RKO (cell line): ENCODE measurements around the gene KAZN.

Experiments
- DNase-seq: peaks from one replicate; pipeline ENCODE4 v3.0.0-alpha.2; 2016; ENCODE audit warnings: low spot score

Gene KAZN

DNA sequence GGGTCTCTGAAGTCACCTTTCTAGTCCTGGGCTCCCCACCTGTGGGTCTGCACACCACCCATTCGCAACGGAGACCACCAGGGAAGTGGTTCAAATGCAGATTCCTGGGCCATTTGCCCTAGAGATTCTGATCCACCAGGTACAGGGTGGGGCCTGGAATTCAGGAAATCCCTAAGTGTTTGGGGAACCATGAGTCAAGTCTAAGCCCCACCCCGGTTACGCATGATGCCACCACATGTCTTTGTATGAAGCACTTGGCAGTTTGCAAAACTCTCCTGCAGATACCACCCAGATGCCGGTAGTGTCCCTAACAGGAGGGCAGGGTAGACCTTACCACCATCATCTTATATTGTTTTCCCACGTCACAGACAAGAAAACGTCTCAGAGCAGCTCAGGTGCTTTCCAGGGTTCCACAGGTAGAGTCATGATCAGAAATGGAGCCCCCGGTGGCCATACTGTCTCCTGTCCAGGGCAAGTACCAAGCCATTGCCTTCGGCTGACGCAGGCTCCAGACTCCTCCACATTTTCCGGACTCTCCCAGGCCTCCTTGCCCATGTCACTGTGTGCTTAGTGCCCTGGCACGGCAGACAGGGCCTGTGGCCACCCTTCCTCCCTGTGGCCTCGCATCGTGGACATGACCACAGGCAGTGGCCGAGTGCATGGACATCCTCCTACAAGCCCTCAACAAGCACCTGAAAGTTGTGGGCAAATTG is 465.9 kb downstream of the KAZN start:
- DNase-seq = no peak

GRCh38 chr1:15065291-15065690 is 466.8 kb downstream of the KAZN start:
- DNase-seq = no peak

- DNase-seq = no peak
Observed at GRCh38 chr1:15065736-15066135, 467.3 kb downstream of the KAZN start.

DNA sequence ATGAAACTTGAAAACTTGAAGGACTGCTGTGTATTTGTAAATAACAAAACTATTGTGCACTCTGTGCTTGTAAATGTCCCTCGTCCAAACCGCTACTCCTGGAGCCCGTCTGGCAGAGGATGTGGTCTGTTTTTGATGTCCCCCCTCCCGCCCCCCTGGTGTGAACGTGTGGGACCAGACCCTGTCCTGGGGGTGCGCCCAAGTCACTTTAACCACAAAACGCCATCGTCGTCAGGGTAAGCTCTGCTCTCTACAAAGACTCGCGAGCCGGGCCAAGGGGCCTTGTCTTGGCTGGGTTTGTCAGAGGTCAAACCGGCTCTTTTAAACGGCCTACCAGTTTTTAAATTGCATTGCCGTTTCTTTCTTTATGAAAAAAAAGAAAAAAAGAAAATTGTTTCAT is 467.7 kb downstream of the KAZN start:
- no peak for DNase-seq

- no peak for DNase-seq
Observed at GRCh38 chr1:15067148-15067547, 468.7 kb downstream of the KAZN start.

DNA sequence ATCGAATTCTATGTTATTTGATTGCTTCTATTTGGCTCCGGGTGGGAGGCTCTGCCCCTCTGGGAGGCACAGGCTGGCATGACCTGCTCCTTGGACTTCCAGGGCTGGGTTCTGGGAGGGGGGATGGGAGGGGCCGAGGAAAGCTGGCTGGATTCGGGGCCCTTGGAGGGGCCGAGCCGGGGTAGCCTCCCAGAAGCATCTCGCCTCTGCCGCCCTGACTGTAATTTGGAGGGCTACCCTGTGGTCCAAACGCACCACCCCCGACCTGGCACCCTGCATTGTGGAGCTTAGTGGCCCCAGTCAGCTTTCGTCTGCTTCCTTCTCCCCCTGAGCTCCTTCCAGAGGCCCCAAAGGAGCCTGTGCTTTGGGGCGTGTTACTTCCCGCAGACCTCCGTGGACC is 469.7 kb downstream of the KAZN start:
- DNase-seq = no peak

DNA sequence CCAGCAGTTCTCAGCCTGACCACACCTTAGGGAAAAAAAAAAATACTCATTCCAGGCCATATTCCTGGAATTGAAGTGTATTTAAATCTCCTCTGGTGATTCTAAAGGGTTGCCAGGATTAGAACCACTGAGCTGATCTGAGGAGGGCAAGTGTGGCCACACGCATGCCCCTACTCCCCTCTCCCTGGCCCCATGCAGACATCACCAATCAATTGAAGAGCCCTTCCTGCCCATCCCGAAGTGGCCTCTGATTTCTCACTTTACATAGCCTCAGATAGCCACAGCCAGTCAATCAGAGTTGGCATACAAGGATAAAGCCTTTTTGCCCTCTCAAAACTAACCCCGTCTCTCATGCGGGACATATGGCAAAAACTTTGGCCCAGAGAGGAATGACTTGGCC is 470.5 kb downstream of the KAZN start:
- DNase-seq = no peak

GRCh38 chr1:15070145-15070748 is 471.8 kb downstream of the KAZN start:
- DNase-seq = no peak

GRCh38 chr1:15071936-15072335 is 473.5 kb downstream of the KAZN start:
- DNase-seq = no peak

DNA sequence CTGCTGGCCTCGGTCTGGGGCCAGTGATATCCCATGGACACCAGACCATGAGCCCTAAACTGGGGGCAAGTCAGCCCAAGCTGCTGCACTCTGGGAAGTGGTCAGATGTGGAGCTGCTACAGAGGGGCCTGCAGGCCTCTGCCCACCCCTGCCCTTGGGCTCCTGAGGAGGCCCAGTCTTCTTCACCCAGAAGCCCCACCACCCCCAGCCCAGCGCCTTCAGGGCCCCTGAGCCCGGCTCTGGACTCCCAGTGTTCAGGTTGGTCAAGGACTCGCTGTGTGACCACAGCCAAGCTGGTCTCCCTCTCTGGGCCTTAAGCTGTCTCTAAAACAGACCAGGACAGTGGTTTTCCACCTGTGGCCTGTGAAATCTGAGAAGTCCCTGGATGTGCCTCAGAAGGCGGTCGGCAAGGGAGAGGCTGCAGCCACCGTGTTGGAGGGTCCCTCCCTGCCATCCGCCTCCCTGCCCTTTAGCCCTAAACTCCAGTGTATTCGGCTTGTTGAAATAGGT is 475.4 kb downstream of the KAZN start:
- no peak for DNase-seq

GRCh38 chr1:15075175-15075574 is 476.7 kb downstream of the KAZN start:
- DNase-seq = no peak

DNA sequence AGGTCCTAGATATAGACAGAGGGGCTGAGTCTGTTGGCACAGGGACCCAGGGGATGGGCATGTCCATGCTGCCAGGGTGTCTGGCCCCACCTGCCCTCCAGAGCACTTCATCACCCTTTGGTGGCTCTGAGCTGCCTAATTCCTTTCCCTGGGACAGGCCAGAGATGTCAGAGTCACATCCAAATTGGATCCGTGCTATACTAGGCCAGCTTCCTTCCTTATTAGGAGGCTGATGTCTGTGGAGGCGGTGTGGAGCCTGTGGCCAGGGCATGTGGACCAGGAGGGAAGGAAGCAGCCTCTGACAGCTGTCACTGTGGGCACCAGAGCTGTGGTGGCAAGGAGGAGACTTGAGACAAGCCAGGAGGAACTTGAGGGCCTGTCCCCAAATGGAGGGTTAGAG is 477.3 kb downstream of the KAZN start:
- DNase-seq = no peak

GRCh38 chr1:15076807-15077206 is 478.3 kb downstream of the KAZN start:
- DNase-seq = no peak

DNA sequence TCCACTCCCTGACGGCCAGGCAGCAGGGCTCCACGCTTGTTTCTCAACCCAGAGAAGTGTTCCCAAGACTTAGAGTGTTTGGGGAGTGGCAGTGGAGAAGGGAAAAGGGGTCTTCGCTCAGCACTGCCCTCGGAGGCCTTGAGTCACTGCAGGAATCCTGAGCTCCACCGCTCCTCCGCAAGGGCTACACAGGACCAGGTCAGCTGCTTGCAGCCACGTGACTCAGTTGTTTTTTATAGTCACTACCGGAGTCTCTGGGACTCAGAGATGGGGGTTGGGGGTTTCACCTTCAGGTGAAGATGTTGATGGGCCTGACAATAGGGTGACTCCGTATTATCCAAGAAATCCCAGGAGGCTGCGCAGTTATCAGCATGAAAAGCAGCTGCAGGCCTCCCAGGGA is 478.9 kb downstream of the KAZN start:
- DNase-seq = no peak

- no peak for DNase-seq
Observed at GRCh38 chr1:15080328-15081007, 482.0 kb downstream of the KAZN start.

DNA sequence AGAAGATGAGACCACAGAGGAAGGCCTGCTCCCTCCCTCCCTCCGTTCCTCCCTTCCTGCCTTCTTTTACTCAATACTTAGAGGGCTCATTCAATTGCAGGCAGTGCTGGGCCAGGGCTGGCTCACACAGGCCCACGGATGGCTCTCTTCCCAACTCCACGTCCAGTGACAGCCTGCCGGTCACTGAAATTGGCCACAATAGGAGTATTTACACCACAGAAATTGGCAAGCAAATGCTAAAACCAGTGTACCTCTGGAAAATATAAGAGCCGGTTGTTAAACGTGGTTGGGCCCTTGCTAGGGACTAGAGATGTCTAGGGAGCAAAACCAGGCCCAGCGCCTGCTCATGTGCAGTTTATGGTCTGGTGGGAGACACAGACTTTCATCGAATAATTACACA is 482.6 kb downstream of the KAZN start:
- no peak for DNase-seq

DNA sequence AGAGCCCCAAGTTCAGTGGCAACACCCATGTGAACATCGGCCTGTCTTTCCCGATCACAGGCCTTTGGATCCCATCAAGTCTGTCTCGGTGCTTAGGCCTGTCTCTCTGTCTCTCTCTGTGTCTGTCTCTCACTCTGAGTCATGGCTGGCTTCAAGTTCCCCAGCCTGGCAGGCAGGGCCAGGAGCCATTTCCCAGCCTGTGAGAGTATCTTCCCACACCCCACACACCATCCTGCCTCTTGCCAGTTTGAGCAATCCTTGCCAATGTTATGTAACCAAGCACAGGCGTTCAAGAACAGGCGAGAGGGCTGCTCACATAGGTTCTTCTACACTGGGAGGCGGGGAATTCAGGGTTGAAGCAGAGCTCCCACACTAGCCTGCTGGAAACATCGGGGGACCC is 485.1 kb downstream of the KAZN start:
- DNase-seq = no peak

DNA sequence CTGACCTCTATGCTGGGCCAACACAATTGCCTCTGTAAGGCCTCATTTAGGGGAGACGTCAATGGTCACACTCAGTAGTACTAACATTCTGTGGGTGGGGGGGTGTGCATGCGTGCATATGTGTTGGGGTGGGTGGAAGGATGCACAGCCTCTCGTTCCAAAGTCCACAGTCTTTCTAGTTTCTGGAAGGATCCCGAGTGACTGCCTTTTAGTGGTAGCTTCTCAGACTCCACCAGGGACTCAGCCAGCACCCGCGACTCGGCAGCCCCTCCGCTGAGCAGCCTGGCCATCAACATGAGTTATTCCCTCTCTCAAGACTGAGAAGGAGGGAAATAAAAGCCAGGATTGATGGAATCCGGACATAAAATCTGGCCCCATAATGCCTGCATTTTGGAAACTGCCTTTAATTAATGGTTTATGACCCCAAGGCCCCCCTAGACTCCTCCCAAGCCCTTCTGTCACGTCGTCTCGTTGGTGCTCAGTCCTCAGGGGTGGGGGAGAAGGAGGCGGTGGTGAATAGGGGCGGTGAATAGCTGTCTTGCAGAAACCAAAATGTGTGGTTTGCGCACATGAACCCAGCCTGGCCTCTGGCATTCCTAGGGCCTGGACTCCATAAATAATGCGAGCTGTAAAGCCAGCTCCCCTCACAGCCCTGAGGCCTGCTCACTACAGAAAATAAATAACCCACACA is 489.9 kb downstream of the KAZN start:
- DNase-seq = no peak

DNA sequence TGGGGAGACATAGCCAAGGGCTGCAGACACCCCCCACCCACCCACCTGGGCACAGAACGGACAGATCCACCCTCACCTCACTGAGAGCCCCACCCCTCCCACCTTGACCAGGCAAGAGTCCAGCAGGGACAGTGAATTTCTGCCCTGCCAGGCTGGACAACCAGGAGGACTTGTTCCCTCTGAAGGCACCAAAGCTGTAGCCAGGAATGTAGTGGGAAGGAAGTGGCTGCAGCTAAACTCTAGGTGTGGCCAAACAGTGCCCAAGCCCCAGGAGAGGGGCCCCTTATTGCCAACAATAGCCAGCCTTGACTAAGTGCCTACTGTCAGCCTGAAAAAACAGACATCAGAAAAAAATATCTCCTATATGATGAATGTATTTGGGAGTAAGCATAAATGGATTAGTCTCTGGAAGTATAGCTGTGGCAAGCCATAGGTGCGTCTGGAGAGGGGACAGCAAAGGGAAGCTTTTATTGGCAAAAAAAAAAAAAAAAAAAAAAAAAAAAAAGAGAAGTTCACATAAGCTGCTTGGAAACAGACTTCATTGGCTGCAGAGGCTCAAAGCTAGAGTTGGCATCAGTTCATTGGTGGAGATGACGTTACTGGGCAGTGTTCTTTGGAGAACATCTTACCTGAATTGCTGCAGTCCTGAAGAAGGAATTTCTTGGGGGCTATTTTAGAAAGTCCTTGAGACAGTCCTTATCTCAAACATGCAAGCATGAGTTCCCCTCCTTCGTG is 490.9 kb downstream of the KAZN start:
- DNase-seq = no peak

DNA sequence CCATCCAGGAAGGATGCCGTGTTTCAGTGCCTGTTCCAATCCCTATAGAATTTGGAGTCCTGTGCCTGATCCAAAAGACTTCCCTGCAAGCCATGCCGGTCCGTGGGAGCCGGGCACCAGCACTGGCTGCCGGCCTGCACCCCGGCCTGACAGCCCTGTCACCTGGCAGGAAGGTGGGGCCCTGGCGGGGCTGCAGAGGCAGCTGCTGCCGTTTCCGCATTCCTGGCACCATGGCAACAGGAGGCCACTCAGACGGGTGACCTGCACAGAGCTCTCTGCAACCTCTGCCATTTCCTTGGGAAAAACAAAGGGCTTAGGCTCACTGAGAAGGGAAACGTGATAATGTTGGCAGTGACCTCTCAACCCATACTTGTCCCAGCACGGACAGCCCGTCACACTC is 491.9 kb downstream of the KAZN start:
- DNase-seq = no peak

GRCh38 chr1:15094056-15094455 is 495.6 kb downstream of the KAZN start:
- no peak for DNase-seq
